ENCODE data around the gene FBXO15.

The FBXO15 gene

GRCh38 chr18:74063557-74063956 lies 84.1 kb downstream of the FBXO15 start (continued):
- TF ChIP-seq MEIS1 (CRISPR knock-in tag; IDR thresholded peaks at IDR 0.05; ENCODE audit: borderline replicate concordance) (no peak), ZBTB11 (tag by site-specific recombination; conservative IDR thresholded peaks at IDR 0.05; ENCODE audit: low read depth) (no peak)

- Histone ChIP-seq H3K27ac (ENCODE audit: extremely low read depth, low read depth, low read length) (no peak overlapping the region), H3K9me3 (ENCODE audit: control insufficient read depth, insufficient read depth, low read depth, low read length) (no peaks in the 10 kb centered on the region), H3K4me3 (ENCODE audit: low read depth, low read length) (no peak overlapping the region), H3K36me3 (ENCODE audit: control insufficient read depth in 2 of 2, insufficient read depth in 1 of 2, low read length in 2 of 2) (no peaks in the 10 kb centered on the region), H3K4me1 (ENCODE audit: control insufficient read depth, insufficient read depth, low read length) (no peaks in the 10 kb centered on the region)
- TF ChIP-seq ZNF843 (tag by site-specific recombination; IDR thresholded peaks at IDR 0.05) (no peak), CTCF (tag by site-specific recombination; IDR thresholded peaks at IDR 0.05) (no peak), ZNF292 (tag by site-specific recombination; IDR thresholded peaks at IDR 0.05; ENCODE audit: borderline replicate concordance, low read depth) (no peak), ZFP69B (tag by site-specific recombination; IDR thresholded peaks at IDR 0.05) (no peak), ZBTB6 (tag by site-specific recombination; IDR thresholded peaks at IDR 0.05) (no peak), ZNF600 (tag by site-specific recombination; IDR thresholded peaks at IDR 0.05) (no peak), ZNF391 (tag by site-specific recombination; IDR thresholded peaks at IDR 0.05; ENCODE audit: borderline replicate concordance, low read depth) (no peak), ZEB2 (tag by site-specific recombination; IDR thresholded peaks at IDR 0.05) (no peak), ZSCAN5A (tag by site-specific recombination; IDR thresholded peaks at IDR 0.05) (no peak), ZNF791 (tag by site-specific recombination; IDR thresholded peaks at IDR 0.05) (no peak), GFI1B (tag by site-specific recombination; IDR thresholded peaks at IDR 0.05) (no peak), TCF7L2 (IDR thresholded peaks at IDR 0.05; ENCODE audit: borderline replicate concordance, low read depth, low read length) (no peak)
- ChIA-PET POLR2A (no interaction called here), CTCF (interaction anchor here (0.6 to 1.1 kb wide), 2 partner anchors 17 to 414 kb away, joined by 3 read pairs; no protein-coding TSS in a partner anchor)
Measured at GRCh38 chr18:74063023-74063422, 84.6 kb downstream of the FBXO15 start.

- ChIA-PET POLR2A (no interaction called here), CTCF (interaction anchor here (1.3 kb wide), 1 partner anchor 55 kb away, joined by 3 read pairs; no protein-coding TSS in a partner anchor)
- H3K4me1 ChIP-seq (ENCODE audit: control insufficient read depth, insufficient read depth, low read length), result no peaks in the 10 kb centered on the region
- H3K36me3 ChIP-seq (ENCODE audit: control insufficient read depth in 2 of 2, insufficient read depth in 1 of 2, low read length in 2 of 2), result no peaks in the 10 kb centered on the region
- no peak overlapping the region for H3K27ac ChIP-seq (ENCODE audit: extremely low read depth, low read depth, low read length)
- H3K9me3 ChIP-seq (ENCODE audit: control insufficient read depth, insufficient read depth, low read depth, low read length), result no peaks in the 10 kb centered on the region
- no peak overlapping the region for H3K4me3 ChIP-seq (ENCODE audit: low read depth, low read length)
- no peak for TF ChIP-seq ZNF529 (tag by site-specific recombination; IDR thresholded peaks at IDR 0.05; ENCODE audit: insufficient replicate concordance)
- no peak for TF ChIP-seq ZFHX2 (tag by site-specific recombination; conservative IDR thresholded peaks at IDR 0.05)
- no peak for TF ChIP-seq ZNF223 (tag by site-specific recombination; IDR thresholded peaks at IDR 0.05)
- TF ChIP-seq ZNF518A (tag by site-specific recombination; conservative IDR thresholded peaks at IDR 0.05; ENCODE audit: low read depth), result no peak
- TF ChIP-seq INSM2 (tag by site-specific recombination; IDR thresholded peaks at IDR 0.05), result no peak
Measured at GRCh38 chr18:74062037-74062436, 85.6 kb downstream of the FBXO15 start.

All from HEK293 (cell line).